Esophagus squamous epithelium (tissue), 5 donors: Measurements from ENCODE around the gene CEL. TPM values are rescaled to one million over a fixed set of nuclear protein-coding genes. Genes with fewer than 3 reads are reported as not detected.

Source experiments
- DNase-seq: peaks from one replicate; lab custom pipeline; 2025; lab: John Stamatoyannopoulos, UW
- H3K27ac ChIP-seq, 4 donors: fragments of 200-600 bp; sonication (generic); one replicate each; pipeline ENCODE4 v1.5.1; 2016 to 2019; ENCODE audit warnings: mild to moderate bottlenecking in 1 of 4
- H3K27me3 ChIP-seq, 4 donors: fragments of 200-600 bp; sonication (generic); 1 replicate in 3 of 4; 2 replicates in 1 of 4; pipeline versions ENCODE4 v1.5.1 to v1.6.0; 2017 to 2021; ENCODE audit warnings: antibody characterized with exemption in 1 of 4
- H3K36me3 ChIP-seq, 3 donors: fragments of 200-600 bp; sonication (generic); one replicate each; pipeline ENCODE4 v1.5.1; 2016 to 2019
- H3K4me1 ChIP-seq, 3 donors: fragments of 200-600 bp; sonication (generic); one replicate each; pipeline ENCODE4 v1.5.1; 2017 to 2019
- H3K4me3 ChIP-seq, 4 donors: fragments of 200-600 bp; sonication (generic); 1 replicate in 3 of 4; 2 replicates in 1 of 4; pipeline ENCODE4 v1.5.1; 2016 to 2019; ENCODE audit warnings: mild to moderate bottlenecking in 2 of 4, moderate library complexity in 1 of 4
- H3K9me3 ChIP-seq, 3 donors: fragments of 200-600 bp; sonication (generic); one replicate each; pipeline ENCODE4 v1.5.1; 2016 to 2019
- CTCF ChIP-seq, 6 experiments: fragments of 450-650 bp in 4 of 6; fragments of 200-600 bp in 2 of 6; sonication (generic) in 2 of 6; IDR thresholded peaks; one replicate each; pipeline ENCODE4 v1.5.1; 2016 to 2019; ENCODE audit warnings: antibody characterized with exemption in 6 of 6, mild to moderate bottlenecking in 4 of 6, moderate library complexity in 4 of 6
- POLR2A ChIP-seq, 4 donors: fragments of 450-650 bp; IDR thresholded peaks; one replicate each; pipeline ENCODE4 v1.6.1; 2017; ENCODE audit warnings: antibody characterized with exemption in 4 of 4, mild to moderate bottlenecking in 4 of 4, moderate library complexity in 3 of 4
- WGBS, 2 donors: methylation state at CpG; one replicate each; pipeline ENCODE4 v1.1.5; 2018; 5-methylcytosine and 5-hydroxymethylcytosine counted together
- intact Hi-C: fragments of 100-400 bp; cut with DNase I; formaldehyde crosslinking; loops from one replicate; pipeline ENCODE4 v1.15.0; 2022
- total RNA-seq, 4 donors: library from RNA; depleted of rRNA; stranded (reverse); fragments of >200 nt; gene quantifications; one replicate each; pipeline ENCODE4 v1.1.0, GENCODE V29; 2016
- donor health status: DM: yes; HTN: yes; CAD: no.

CEL gene
- total RNA-seq, 4 donors from 2014 or later = 1.9 to 7.6 (median 3.5) TPM

GRCh38 chr9:133063159-133063499 is 1.3 kb downstream of the CEL start:
- TF ChIP-seq CTCF (IDR thresholded peaks at IDR 0.05) = no peak
- no peak for TF ChIP-seq POLR2A (IDR thresholded peaks at IDR 0.05)
- WGBS, 2 donors = no CpG with 5 or more reads among the region's 8 CpGs
- DNase-seq = no peak

GRCh38 chr9:133063500-133064231 is 1.9 kb downstream of the CEL start:
- Histone ChIP-seq H3K4me3 (no peak overlapping the region), H3K9me3 (no peaks in the 10 kb centered on the region), H3K4me1 (peaks cover 42 to 65% (median 53%) of the 10 kb centered on the region in 3 donors), H3K36me3 (peaks cover 0 to 13% (median 0%) of the 10 kb centered on the region in 3 donors), H3K27ac (peak overlapping the region in 1 of 4 donors; percentile 43), H3K27me3 (no peaks in the 10 kb centered on the region)
- intact Hi-C loops = no loop called here
- 46 to 62% methylated on average over 8 to 11 of the region's 14 CpGs for WGBS, 2 donors
- no peak for DNase-seq
- TF ChIP-seq POLR2A (IDR thresholded peaks at IDR 0.05) (no peak), CTCF (IDR thresholded peaks at IDR 0.05) (no peak)

More at GRCh38 chr9:133063159-133063499, 1.3 kb downstream of the CEL start:
- intact Hi-C loops = no loop called here
- Histone ChIP-seq H3K27me3 (no peaks in the 10 kb centered on the region), H3K9me3 (no peaks in the 10 kb centered on the region), H3K4me3 (no peak overlapping the region), H3K4me1 (peaks cover 47 to 70% (median 55%) of the 10 kb centered on the region in 3 donors), H3K27ac (no peak overlapping the region), H3K36me3 (peaks cover 0 to 18% (median 0%) of the 10 kb centered on the region in 3 donors)

- TF ChIP-seq CTCF (IDR thresholded peaks at IDR 0.05) (no peak), POLR2A (IDR thresholded peaks at IDR 0.05) (no peak)
- WGBS, 2 donors = no CpG with 5 or more reads among the region's 30 CpGs
- no peak overlapping the region for H3K4me3 ChIP-seq
- no peak for DNase-seq
- H3K27me3 ChIP-seq = no peaks in the 10 kb centered on the region
- H3K4me1 ChIP-seq = peaks cover 34 to 57% (median 48%) of the 10 kb centered on the region in 3 donors
- peak overlapping the region in 1 of 4 donors; percentile 43 for H3K27ac ChIP-seq
- H3K36me3 ChIP-seq = peaks cover 0 to 13% (median 0%) of the 10 kb centered on the region in 3 donors
- intact Hi-C loops = no loop called here
- H3K9me3 ChIP-seq = no peaks in the 10 kb centered on the region
These were observed 2.7 kb downstream of the CEL start for GRCh38 chr9:133064241-133065069.

- no peak for DNase-seq
- Histone ChIP-seq H3K9me3 (no peaks in the 10 kb centered on the region), H3K4me3 (no peak overlapping the region), H3K36me3 (peaks cover 0 to 13% (median 0%) of the 10 kb centered on the region in 3 donors), H3K27ac (no peak overlapping the region), H3K27me3 (no peaks in the 10 kb centered on the region), H3K4me1 (peaks cover 30 to 52% (median 42%) of the 10 kb centered on the region in 3 donors)
- WGBS, 2 donors = 80 to 94% methylated on average over 1 to 8 of the region's 17 CpGs
- intact Hi-C loops = no loop called here
- no peak for TF ChIP-seq CTCF (IDR thresholded peaks at IDR 0.05)
These were observed 3.2 kb downstream of the CEL start for GRCh38 chr9:133065070-133065388.
